Measurements from ENCODE around the gene EAPP. TPM values are rescaled to one million over a fixed set of nuclear protein-coding genes. Genes with fewer than 3 reads are reported as not detected.
A peak's percentile ranks its signal among the peaks of the same experiment; 100 is the strongest.
"Not testable (repeated sequence)": the region's sequence is repeated elsewhere in the genome, so short reads cannot be mapped to it uniquely, and the experiment has no call there.

Gene EAPP
- total RNA-seq, 1 donor = 35.5 TPM

DNA sequence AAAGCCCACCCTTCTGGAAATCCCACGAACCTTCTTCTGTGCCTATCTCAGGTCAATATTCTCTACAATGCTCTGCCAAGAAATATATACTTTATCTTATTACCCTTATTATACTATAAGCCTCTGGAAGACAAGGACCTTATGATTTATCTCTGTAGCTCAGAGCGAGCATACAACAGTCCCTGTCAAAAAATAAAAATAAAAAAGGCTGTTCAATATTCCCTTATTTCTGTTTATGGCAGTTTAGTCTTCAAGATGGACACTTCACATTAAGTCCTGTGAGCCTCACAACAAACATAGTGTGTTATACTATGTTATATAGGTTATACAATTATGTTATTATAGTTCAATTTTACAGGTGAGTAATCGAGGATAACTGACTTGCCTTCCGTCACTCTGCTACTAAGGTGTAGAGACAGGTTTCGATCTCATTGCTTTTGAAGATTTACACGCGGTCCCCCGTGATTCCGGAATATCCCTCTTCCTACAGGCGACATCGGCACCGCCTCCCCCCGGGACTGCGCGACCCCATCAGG, 562 bp downstream of the EAPP start:
- no peak for DNase-seq (ENCODE audit: low read depth in 2 of 3, low spot score in 2 of 3)

GRCh38 chr14:34538096-34538495, 1.4 kb downstream of the EAPP start:
- DNase-seq (ENCODE audit: low read depth in 2 of 3, low spot score in 2 of 3) = not testable (repeated sequence)

- DNase-seq (ENCODE audit: low read depth in 2 of 3, low spot score in 2 of 3) = no peak
Observed at GRCh38 chr14:34537677-34538009, 1.9 kb downstream of the EAPP start.

- no peak for DNase-seq (ENCODE audit: low read depth in 2 of 3, low spot score in 2 of 3)
Observed at GRCh38 chr14:34536951-34537676, 2.4 kb downstream of the EAPP start.

DNA sequence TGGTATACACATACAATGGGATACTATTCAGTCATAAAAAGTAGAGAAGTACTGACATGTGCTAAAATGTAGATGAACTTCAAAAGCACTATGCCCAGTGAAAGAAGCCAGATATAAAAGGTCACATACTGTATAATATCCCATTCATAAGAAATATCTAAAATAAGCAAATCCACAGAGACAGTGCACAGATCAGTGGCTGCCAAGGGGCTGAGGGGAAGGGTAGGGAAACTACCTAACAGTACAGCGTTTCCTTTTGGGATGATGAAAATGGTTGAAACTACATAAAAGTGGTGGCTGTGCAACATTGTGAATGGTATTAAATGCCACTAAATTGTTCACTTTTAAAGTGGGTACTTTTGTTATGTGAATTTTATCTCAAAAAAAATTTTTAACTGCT, 11.9 kb downstream of the EAPP start:
- no peak for DNase-seq (ENCODE audit: low read depth in 2 of 3, low spot score in 2 of 3)

DNA sequence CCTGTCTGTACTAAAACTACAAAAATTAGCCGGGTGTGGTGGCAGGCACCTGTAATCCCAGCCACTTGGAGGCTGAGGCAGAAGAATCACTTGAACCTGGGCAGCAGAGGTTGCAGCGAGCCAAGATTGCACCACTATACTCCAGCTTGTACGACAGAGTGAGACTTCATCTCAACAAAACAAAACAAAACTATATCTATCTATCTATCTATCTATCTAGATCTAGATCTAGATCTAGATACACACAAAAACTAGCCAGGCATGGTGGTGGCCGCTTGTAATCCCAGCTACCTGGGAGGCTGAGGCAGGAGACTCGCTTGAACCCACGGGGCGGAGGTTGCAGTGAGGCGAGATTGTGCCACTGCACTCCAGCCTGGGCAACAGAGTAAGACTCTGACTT, 15.3 kb downstream of the EAPP start:
- not testable (repeated sequence) for DNase-seq (ENCODE audit: low read depth in 2 of 3, low spot score in 2 of 3)

DNA sequence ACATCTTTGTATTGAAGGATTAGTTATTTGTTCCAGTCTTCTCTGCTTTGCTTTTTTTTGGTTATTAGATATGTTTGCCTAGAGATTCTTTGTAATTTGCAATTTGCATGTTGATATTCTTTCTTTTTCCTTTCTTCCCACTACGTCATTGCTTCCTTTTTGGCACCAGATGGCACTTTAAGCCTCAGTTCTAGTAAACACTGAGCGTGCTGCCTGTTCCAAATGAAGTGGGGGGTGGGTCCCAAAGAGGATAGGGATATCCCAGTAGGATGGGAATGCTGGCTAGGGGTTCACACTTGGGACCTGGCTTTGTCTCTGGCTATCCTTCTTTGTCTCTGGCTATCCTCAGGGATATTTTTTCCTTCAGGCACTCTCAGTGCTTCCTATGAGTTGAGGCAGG, 17.0 kb downstream of the EAPP start:
- no peak for DNase-seq (ENCODE audit: low read depth in 2 of 3, low spot score in 2 of 3)

GRCh38 chr14:34521071-34521470, 18.4 kb downstream of the EAPP start:
- DNase-seq (ENCODE audit: low read depth in 2 of 3, low spot score in 2 of 3) = not testable (repeated sequence)

GRCh38 chr14:34520304-34520970, 19.1 kb downstream of the EAPP start:
- not testable (repeated sequence) for DNase-seq (ENCODE audit: low read depth in 2 of 3, low spot score in 2 of 3)

DNA sequence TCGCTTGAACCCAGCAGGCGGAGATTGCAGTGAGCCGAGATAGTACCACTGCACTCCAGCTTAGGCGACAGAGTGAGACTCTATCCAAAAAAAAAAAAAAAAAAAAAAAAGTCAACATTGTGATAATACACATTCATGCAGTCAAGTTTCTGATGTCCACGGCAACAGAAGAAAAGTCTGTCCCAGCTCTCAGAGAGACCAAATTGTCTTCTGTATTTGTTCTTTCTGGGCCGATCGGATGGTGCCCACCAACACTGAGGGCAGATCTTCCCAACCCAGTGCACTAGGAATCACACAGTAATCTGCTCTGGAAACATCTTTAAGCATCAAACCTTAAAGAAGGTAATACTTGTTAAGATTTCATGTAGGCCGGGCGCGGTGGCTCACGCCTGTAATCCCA, 31.6 kb downstream of the EAPP start:
- DNase-seq (ENCODE audit: low read depth in 2 of 3, low spot score in 2 of 3) = no peak

DNA sequence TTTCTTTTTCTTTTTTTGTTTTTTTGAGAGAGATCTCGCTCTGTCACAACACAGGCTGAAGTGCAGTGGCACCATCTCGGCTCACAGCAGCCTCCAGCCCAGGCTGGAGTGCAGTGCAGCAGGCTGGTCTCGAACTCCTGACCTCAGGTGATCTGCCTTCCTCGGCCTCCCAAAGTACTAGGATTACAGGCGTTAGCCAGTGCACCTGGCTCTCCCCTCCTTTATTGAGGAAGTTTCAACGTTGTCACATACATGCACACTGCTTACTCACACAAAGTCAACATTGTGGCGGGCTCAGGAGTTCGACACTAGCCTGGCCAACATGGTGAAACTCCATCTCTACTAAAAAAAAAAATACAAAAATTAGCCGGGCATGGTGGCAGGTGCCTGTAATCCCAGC, 32.0 kb downstream of the EAPP start:
- DNase-seq (ENCODE audit: low read depth in 2 of 3, low spot score in 2 of 3) = no peak

GRCh38 chr14:34505124-34505491, 34.4 kb downstream of the EAPP start:
- DNase-seq (ENCODE audit: low read depth in 2 of 3, low spot score in 2 of 3) = not testable (repeated sequence)

DNA sequence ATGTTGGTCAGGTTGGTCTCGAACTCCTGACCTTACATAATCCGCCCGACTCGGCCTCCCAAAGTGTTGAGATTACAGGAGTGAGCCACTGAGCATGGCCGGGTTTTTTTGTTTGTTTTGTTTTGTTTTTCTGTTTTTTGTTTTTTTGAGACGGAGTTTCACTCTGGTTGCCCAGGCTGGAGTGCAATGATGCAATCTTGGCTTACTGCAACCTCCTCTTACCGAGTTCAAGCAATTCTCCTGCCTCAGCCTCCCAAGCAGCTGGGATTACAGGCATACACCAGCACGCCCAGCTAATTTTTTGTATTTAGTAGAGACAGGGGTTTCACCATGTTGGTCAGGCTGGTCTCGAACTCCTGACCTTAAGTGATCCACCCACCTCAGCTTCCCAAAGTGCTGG, 35.5 kb downstream of the EAPP start:
- DNase-seq (ENCODE audit: low read depth in 2 of 3, low spot score in 2 of 3) = not testable (repeated sequence)

DNA sequence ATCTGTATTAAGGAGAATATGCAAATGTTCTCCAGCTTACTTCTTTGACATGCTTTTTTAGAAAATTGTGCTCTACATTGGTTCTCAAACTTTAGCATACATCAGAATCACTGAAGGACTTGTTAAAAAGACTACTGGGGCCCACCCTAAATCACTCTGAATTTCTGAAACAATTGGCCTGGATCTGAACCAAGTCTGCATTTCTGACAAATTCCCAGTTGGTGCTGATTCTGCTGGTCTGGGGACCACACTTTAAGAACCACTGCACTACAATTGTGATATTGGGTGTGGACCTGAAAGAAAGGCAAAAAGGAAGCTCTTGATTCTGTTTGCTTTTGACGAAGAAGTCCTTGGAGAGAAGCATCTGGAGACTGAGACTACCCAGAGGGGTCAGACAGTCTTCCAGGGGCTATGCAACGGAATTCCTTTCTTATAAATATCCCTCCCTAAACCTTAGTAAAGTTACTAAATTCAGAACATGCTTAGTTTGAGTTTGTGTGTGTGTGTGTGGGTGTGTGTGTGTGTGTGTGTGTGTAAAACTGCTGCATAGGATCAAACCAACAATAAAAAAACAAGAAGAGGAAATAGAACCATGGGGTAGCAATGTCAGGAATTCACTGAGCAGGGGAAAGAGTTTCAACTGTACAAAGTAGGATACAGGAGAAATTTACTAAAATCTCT, 36.8 kb downstream of the EAPP start:
- DNase-seq (ENCODE audit: low read depth in 2 of 3, low spot score in 2 of 3) = no peak

- no peak for DNase-seq (ENCODE audit: low read depth in 2 of 3, low spot score in 2 of 3)
Observed at GRCh38 chr14:34502001-34502400, 37.5 kb downstream of the EAPP start.

DNA sequence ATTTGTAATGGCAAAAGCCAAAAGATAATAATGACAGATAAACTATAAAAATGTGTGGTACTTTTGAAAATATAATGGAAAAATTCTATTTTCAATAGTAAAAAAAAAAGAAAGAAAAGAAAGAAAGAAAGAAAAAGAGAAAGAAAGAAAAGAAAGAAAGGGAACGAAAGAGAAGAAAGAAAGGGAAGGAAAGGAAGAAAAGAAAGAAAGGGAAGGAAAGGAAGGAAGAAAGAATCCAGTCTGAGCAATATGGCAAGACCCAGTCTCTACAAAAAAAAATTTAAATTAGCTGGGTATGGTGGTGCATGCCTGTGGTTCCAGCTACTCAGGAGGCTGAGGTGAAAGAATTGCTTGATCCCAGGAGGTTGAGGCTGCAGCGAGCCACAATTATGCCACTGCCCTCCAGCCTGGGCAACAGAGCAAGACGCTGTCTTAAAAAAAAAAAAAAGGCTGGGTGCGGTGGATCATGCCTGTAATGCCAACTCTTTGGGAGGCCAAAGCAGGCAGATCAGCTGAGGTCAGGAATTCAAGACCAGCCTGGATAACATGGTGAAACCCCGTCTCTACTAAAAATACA, 38.4 kb downstream of the EAPP start:
- DNase-seq (ENCODE audit: low read depth in 2 of 3, low spot score in 2 of 3) = no peak

DNA sequence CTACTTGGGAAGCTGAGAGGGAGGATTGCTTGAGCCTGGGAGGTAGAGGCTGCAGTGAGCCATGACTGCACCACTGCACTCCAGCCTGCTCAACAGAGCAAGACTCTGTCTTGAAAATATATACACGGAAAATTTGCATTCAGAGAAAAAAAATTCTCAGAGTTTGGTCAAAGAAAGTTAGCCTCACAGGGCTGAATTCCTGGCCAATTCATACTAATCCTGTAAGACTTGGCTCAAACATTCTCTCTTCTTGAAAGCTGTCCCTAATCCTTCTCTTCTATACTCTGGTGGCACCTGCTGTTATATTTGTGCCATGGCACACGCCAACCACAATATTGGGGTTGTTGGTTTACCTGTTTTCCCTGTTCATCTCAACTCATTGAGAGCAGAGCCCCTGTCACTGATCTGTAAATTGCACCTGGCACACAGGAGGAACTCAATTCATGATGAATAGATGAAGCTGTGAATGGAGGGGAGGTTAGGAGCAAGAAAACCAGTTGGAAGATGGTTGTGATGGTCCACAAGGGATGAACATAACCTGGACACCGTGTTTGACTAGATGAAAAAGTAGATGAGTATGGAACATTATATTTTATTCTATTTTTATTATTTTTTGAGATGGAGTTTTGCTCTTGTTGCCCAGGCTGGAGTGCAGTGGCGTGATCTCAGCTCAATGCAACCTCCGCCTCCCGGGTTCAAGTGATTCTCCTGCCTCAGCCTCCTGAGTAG, 40.7 kb downstream of the EAPP start:
- DNase-seq (ENCODE audit: low read depth in 2 of 3, low spot score in 2 of 3) = peak in 2 of 3 donors; percentile 15 to 49

- DNase-seq (ENCODE audit: low read depth in 2 of 3, low spot score in 2 of 3) = no peak
Observed at GRCh38 chr14:34496679-34497513, 42.6 kb downstream of the EAPP start.

DNA sequence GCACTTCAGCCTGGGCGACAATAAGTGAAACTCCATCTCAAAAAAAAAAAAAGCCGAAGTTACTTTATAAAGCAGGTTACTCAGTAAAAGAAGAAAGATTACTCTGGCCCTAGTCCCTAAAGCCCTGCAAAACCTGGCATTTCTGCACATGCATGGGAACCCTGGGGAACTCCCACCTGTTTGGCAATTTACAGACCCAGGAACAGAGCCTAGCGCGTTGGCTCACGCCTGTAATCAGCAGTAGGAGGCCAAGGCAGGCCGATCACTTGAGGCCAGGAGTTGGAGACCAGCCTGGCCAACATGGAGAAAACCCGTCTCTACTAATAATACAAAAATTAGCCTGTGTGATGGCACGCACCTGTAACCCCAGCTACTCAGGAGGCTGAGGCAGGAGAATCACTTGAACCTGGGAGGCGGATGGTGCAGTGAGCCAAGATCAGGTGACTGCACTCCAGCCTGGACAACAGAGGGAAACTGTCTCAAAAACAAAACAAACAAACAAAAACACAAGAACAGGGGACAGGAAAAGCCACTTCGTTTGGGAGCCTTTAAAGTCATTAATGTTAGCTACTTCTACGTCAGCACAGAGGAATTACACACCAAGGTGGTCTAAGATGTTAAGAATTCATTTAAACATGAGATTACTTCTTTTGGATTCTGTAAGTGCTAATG, 43.4 kb downstream of the EAPP start:
- no peak for DNase-seq (ENCODE audit: low read depth in 2 of 3, low spot score in 2 of 3)

Measured in hematopoietic multipotent progenitor cell (in vitro differentiated cells).